Measurements from ENCODE around the gene ABHD8. TPM values are rescaled to one million over a fixed set of nuclear protein-coding genes. Genes with fewer than 3 reads are reported as not detected.

Gene ABHD8
- total RNA-seq, 1 donor from 2014 or later = 5.1 TPM

DNA sequence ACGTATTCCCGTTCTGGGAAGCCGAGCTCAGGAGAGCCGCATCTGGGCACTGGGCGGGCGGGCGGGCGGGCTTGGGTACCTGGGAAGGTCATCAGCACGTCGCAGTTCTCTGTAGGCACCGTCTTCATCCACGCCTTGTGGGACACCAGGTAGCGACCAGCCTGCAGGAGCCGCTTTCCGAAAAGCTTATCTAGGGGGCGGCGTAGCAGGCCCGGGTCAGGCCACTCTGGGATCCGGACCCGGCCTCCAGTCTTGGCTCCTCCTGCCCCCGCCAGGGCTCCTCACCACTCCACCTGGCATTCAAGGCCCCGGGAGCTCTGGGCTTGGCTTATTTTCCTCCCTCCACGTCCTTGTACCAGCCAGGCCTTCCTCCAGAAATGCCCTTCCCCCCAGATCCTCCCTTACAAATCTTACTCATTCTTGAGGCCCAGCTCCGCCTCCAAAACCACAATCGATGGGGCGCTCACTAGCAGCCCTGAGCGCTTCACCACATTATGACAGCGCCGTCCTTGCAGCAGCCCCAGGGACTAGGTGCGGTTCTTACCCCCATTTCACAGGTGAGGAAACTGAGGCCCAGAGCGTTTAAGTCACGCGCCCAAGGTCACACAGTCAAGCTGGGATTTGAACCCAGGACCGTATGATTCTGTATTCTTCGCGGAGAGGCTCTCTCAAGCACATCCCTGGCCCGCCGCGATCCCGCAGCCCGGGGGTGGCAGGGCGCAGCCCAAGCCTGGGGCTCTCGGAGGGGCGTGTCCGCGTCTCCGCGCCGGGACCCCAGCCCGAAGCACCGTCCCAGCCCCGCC is 30.6 kb upstream of the ABHD8 start:
- no peak for DNase-seq (ENCODE audit: low read depth in 2 of 2)

GRCh38 chr19:17332677-17333581 is 29.7 kb upstream of the ABHD8 start:
- DNase-seq (ENCODE audit: low read depth in 2 of 2) = peak in 1 of 2 donors; percentile 52

DNA sequence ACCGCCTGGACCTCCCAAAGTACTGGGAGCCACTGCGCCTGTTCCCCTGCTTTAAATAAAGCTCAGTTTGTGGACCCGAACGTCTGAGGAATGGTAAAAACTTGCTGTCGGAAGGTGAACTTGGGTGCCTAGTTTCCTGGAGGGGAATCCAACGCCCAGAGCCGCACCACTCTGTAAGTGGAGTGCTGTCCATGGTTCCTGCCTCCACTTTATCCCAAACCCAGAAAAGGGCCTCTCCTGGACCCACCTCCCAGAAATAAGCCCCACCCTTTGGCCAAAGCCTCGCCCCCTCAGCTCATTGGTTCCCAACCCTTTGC is 29.1 kb upstream of the ABHD8 start:
- DNase-seq (ENCODE audit: low read depth in 2 of 2) = no peak

DNA sequence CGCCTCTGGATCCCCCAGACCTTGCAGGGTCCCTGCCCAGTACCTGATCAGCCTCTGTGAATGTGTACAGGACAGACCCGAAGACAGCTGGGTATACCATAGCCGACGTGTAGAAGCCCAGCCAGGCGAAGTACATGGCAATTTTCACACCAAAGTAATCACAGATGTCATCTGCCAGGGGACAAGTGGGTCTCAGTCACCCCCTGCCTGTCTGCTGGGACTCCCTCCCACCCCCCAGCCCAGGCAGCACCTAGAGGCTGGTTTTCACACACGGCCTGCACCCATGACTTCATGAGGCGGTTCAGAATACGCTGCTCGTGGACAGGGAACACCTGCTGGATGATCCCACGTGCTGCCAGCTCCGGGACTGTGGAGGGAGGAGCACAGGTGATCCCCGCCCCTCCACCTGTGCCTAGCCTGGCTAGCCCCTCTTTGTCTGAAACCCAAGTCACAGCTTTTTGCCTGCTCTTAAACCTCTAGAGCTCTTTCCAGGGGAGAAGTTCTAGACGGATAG is 27.9 kb upstream of the ABHD8 start:
- no peak for DNase-seq (ENCODE audit: low read depth in 2 of 2)

DNA sequence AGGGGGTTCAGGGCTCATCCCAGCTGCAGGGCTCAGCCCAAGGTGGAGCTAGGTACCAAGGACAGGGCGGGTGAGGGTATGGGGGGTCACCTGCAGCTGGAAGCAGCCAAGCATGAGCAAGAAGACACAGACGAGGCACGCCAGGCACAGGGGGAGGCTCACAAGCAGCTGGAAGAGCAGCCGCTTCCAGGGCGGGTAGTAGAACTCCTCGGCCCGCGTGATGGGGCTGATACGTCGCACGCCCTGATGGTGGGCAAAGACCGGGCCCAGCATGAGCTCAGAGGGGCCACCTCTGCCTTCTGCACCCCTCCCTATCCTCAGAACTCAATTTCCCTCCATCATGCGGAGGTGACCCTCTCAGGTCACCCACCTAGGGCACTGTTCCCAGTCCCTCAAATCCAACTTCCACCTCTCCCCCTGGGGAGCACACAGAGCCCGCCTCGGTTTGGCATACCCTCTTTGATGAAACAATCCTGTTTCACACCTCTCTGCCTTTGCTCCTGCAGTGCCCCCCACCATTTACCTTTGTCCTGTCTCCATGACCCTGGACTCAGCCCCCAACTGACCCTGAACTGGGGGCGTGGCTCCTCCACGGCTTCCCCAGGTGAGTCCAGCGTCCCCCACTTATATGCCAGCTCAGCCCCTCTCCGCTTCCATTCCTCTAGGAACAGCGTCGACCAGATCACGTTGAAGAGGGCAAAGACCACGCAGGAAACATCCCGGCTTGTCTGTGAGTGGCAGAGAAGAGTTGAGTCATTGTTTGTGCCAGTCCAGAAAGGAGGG is 27.2 kb upstream of the ABHD8 start:
- no peak for DNase-seq (ENCODE audit: low read depth in 2 of 2)

DNA sequence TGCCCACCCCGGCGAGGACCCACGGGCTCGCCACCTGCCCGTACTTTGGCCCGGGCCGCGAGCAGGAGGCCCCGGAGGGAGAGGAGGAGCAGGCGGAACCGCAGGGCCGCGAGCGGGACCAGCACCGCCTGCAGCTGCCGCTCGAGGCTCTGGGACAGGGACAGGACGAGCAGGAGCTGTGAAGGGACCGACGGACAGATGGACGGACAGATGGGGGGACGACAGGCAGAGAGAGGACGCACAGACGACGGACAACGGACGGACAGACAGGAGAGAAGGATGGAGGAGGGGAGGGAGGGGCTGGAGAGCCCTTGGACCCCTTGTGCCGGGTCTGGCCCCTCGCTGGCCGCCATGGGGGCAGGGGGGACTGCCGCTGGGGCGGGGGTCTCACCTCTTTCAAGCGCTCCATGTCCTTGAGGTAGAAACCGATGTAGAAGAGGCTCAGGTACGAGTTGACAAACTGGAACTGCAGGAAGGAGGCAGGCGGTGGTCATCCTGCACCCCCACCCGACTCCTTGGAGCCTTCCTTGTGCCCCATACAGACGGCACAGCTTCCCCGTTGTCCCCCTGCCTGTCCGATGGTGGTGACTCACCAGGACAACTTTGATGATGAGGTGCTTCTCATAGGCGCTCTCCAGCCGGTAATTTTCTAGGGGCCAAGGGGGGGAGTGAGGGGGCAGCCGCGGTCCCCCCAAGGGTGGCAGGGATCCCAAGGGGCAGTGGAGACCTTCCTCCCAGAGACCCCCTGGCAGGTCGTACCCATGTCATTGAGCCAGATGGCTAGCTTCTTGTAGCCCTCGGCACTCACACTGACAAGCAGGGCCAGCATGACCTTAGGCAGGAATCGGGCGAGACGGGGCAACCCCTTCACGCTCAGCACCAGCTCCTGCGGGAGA is 26.4 kb upstream of the ABHD8 start:
- no peak for DNase-seq (ENCODE audit: low read depth in 2 of 2)

DNA sequence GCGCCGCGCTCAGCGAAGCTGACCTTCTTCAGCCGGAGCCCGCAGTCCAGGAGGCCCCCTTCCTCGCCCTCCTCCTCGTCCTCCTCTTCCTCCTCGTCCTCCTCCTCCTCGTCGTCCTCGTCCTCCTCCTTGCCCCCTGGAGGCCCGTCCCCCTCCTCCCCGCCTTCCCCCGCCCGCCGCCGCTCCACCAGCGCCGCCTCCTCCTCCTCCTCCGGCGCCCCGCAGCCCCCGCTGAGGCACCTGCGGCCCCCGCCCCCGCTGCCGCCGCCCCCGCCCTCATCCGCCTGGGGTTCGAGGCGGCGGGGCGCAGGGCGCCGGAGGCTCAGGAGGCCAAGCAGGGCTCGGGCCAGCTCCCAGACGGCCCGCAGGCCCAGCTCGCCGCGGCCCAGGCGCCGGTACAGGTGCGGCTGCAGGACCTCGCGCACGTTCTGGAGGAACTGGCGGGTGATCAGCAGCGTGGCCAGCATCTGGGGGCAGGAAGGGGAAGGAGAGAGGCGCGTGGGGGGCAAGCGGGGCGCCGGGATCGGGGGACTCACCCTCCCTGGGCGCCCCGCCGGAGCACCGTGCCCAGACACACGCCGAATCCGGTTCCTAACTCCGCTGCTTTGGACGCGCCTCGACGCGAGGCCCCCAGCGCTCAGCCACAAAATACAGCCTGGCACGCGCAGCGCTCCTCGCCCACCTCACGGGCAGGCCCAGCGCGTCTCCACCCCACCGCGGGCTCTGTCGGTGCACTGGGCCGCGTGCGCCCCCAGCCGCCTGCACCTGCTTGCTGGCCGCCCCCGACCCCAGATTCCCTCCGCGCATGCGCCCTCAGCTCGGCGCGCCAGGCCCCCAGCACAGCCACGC is 25.5 kb upstream of the ABHD8 start:
- no peak for DNase-seq (ENCODE audit: low read depth in 2 of 2)

DNA sequence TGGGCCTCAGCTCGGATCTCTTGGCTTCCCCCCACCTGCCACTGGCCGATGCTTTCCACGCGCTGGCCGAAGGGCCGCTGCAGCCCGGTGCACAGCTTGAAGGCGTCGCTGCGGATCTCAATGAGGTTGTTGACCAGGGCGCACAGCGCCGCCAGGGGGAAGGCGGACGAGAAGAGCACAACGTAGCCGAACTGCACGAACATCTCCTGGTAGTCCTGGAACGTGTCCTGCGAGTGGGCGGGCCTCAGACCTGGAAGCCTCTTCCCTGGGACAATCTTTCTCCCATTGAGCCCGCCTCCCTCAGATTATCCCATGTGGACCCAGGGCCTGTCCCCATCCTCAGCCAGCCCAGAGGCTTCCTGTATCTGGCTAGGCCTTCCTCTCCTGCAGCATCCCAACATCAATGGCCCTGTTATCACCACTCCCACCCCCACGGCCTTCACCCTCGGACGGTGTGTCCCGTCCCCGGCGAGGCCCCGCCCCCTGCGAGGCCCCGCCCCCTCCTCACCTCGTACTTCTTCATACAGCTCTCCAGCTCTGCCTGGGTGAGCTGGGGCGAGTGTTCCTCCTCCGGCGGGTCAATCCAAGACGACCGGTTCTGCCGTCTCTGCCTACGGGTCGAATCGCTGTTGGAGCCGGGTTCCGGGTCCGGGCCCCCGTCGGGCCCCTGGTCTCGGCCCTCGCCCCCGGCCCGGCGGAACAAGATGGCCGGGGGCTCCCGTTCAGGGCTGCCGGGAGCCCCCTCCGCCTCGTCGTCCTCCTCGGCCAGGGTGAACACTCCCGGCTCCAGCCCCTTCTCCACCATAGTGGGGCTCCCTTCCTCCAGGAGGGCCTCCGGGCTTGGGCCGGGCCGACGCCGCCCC is 24.7 kb upstream of the ABHD8 start:
- DNase-seq (ENCODE audit: low read depth in 2 of 2) = peak in 1 of 2 donors; percentile 53

- DNase-seq (ENCODE audit: low read depth in 2 of 2) = no peak
Measured at GRCh38 chr19:17327068-17327653, 23.9 kb upstream of the ABHD8 start.

DNA sequence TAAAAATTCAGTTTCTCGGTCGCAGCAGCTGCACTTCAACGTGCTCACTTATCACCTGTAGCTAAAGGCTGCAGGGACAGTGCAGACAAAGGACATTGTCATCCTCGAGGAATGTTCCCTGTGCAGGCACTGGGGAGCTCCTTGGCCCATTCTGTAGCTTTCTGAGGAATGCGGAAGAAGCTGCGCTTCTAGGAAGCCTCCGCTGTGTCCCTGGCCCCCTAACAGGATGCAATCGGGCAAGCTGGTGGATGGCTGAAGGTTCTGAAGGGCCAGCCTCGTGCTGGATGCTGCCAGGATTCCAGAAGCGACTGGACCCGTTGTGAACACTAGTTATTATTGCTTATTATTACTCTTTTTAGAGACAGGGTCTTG is 23.4 kb upstream of the ABHD8 start:
- DNase-seq (ENCODE audit: low read depth in 2 of 2) = no peak

DNA sequence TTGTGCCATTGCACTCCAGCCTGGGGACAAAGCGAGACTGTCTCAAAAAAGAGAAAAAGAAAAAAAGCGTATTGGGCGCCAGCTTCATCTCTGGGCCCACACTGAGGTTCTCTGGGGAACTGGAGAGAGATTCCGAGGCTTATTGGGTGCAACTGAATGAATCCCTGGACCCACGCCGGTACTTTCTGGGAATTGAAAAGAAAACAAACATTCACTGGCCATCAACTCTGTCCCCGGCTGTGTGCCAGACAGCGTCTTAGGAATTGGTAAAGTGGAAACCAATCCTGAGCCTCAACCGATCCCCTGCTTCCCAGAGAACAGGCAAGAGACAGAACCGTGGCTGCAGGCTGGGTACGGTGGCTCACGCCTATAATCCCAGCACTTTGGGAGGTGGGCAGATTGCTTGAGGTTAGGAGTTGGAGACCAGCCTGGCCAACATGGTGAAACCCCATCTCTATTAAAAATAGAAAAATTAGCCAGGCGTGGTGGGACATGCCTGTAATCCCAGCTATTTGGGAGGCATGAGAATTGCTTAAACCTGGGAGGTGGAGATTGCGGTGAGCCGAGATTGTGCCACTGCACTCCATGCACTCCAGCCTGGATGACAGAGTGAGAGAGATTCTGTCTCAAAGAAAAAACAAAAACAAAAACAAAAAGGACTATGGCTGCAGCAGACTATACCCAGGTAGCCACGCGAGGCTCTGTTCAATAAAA is 22.8 kb upstream of the ABHD8 start:
- no peak for DNase-seq (ENCODE audit: low read depth in 2 of 2)

DNA sequence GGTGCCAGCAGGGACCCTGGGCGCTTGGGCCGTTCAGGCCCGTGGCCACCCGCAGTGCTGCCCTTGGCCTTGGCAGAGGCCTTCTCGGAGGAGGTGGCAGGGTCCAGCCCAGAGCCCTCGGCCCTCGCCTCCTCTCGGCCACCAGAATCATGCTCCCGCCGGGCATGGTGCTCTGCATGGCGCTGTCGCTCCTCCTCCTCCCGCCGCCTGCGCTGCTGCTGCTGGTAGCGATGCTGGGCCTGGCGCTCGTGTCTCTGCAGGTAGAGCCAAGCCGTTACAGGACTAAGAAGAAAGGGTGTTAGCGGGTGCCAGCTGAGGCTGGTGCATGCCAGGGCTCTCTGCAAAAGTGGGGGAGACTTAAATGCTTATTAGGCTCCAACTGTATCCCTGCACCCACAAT is 21.9 kb upstream of the ABHD8 start:
- no peak for DNase-seq (ENCODE audit: low read depth in 2 of 2)

DNA sequence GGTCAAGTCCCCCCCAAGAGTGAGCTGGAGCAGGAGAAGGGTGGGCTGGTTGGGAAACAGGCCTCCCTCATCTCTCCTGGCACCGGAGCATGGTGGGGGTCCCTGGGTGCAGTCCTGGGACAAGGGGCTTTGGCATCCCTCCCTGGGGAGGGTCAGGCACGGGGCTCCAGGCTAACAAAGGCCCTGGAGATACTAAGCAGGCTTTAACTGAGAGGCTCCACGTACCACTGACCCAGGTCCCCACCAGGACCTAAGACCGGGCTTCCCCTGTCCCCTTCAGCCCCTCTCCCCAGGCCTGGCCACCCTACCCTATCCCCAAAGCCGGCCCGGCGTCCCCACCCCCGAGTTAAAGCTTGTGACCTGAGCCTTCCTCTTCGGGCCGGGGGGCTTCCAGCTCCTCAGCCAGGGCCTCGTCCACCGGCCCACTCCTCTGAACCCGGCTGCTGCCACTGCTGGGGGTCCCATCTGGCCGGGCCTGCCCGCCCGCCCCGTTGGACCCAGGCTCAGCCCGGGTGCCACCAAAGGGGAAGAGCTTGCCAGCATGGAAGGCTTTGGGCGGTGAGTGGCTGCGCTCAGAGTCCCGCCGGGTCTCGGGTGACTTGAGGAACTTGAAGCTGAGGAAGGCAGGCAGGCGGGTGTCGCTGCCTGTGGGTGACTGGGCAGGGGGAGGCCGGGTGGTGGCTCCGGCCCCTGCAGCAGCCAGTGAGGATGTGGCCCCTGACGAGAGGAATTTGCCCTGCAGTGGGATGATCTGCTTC is 21.3 kb upstream of the ABHD8 start:
- no peak for DNase-seq (ENCODE audit: low read depth in 2 of 2)

DNA sequence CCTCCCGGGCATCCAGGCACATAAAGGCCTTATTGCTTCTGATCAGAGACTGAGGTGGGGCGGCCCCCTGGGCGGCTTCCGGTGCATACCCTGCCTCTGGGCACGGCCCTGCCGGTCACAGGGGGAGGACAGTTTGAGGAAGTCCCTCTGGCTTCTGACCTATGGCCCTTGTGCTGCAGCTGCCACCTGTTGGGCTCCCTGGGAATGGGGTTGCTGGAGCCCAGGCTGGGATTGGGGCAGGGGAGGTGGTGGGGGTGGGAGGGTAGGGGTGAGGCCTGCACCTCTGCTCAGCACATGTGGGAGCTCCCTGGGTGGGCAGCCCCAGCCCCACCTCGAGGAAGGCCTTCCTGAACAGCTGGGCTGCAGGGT is 20.7 kb upstream of the ABHD8 start:
- no peak for DNase-seq (ENCODE audit: low read depth in 2 of 2)

DNA sequence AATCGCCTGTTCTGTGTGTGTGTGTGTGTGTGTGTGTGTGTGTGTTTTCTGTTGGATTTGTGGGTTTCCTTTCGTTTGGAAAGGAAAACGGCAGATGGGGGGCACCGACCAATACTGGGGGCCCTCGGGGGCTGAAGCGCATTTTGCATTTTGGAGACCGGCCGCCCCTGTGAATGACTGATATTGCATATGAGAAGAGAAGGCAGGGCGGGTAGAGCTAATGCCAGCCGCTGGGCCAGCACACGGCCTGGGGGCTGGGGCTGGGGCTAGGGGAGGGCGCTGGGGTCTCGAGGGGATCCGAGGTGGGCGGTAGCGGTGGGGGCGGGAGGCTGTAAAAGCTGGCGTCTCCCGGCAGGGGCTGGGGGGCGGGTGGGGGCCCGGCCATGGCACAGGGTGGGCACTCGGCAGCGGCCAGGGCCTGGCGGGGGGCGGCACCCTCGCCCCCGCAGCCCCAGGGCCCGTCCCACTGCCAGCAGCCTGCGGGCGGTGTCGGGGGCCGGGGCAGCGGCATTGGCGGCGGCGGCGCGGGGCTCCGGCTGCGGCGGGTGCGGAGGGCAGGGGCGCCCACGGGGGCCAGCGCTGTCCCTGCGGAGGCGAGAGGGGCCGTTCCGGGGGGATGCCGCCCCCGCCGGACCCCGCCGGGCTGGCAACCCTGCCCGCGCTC is 20.2 kb upstream of the ABHD8 start:
- DNase-seq (ENCODE audit: low read depth in 2 of 2) = no peak

DNA sequence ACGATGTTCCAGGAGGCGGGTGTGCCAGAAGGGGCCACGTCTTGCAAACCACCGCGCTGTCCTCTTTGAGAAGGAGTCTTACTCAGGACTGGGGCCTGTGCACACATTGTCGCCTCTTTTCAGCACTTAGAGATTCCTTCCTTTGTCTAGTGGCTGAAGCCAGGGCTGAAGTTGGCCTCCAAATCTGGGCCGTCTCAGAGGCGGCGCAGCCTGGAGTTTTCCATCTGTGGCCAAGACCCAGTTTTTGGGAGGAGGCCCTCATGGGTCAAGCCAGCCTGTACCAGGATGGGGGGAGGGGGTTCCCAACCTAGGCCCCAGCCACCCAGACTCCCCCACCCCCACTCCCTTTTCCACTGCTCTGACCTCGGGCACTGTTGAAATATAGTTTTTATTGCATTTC is 19.6 kb upstream of the ABHD8 start:
- no peak for DNase-seq (ENCODE audit: low read depth in 2 of 2)
